Uterus (tissue), 4 donors: ENCODE measurements around the gene TASP1. TPM values are rescaled to one million over a fixed set of nuclear protein-coding genes. Genes with fewer than 3 reads are reported as not detected.

ENCODE experiments used
- DNase-seq, 2 donors: peaks; one replicate each; pipeline ENCODE4 v3.0.0-alpha.2; 2019 to 2020
- H3K27ac ChIP-seq, 2 donors: fragments of 200-600 bp; sonication (generic); 1 replicate in 1 of 2; 2 replicates in 1 of 2; pipeline ENCODE4 v1.5.1; 2016 to 2018
- H3K27me3 ChIP-seq, 2 donors: fragments of 200-600 bp; sonication (generic); one replicate each; pipeline ENCODE4 v1.5.1; 2018 to 2019; ENCODE audit warnings: control low read depth in 1 of 2
- H3K36me3 ChIP-seq, 2 donors: fragments of 200-600 bp; sonication (generic); one replicate each; pipeline ENCODE4 v1.5.1; 2019; ENCODE audit warnings: control low read depth in 1 of 2
- H3K4me1 ChIP-seq, 2 donors: fragments of 200-600 bp; sonication (generic); one replicate each; pipeline ENCODE4 v1.5.1; 2018 to 2019; ENCODE audit warnings: control low read depth in 1 of 2
- H3K4me3 ChIP-seq, 2 donors: fragments of 200-600 bp; sonication (generic); 1 replicate in 1 of 2; 2 replicates in 1 of 2; pipeline ENCODE4 v1.5.1; 2018 to 2019; ENCODE audit warnings: mild to moderate bottlenecking in 1 of 2
- H3K9me3 ChIP-seq, 2 donors: fragments of 200-600 bp; sonication (generic); one replicate each; pipeline ENCODE4 v1.5.1; 2019; ENCODE audit warnings: control low read depth in 1 of 2
- CTCF ChIP-seq, 4 experiments: fragments of 200-600 bp in 2 of 4; fragments of 450-650 bp in 2 of 4; sonication (generic) in 2 of 4; IDR thresholded peaks; one replicate each; pipeline ENCODE4 v1.5.1; 2016 to 2019; ENCODE audit warnings: antibody characterized with exemption in 4 of 4, mild to moderate bottlenecking in 2 of 4, moderate library complexity in 1 of 4
- POLR2A ChIP-seq, 2 donors: fragments of 450-650 bp; IDR thresholded peaks; one replicate each; pipeline ENCODE4 v1.6.1; 2016; ENCODE audit warnings: antibody characterized with exemption in 2 of 2, mild to moderate bottlenecking in 1 of 2, moderate library complexity in 1 of 2
- intact Hi-C: fragments of 100-400 bp; cut with DNase I; formaldehyde crosslinking; loops from one replicate; pipeline ENCODE4 v1.15.1; 2023; ENCODE audit warnings: low total_unique reads
- total RNA-seq, 4 donors: library from RNA; depleted of rRNA in 3 of 4; stranded (reverse); fragments of >200 nt in 3 of 4; gene quantifications; one replicate each; pipeline versions ENCODE4 v1.1.0 to v1.2.4, GENCODE V29; 2014 to 2023
- donor health status: DM: yes; HTN: yes; CAD: no.

TASP1 gene
- total RNA-seq, 4 donors from 2014 or later: 1.3 to 34.4 (median 24.4) TPM

- no peaks in the 10 kb centered on the region for H3K4me1 ChIP-seq
- no peak for DNase-seq
- H3K9me3 ChIP-seq: no peaks in the 10 kb centered on the region
- no peaks in the 10 kb centered on the region for H3K36me3 ChIP-seq
- intact Hi-C loops: no loop called here
- H3K27me3 ChIP-seq: no peaks in the 10 kb centered on the region
- TF ChIP-seq POLR2A (IDR thresholded peaks at IDR 0.05): no peak
- no peak for TF ChIP-seq CTCF (IDR thresholded peaks at IDR 0.05)
- H3K27ac ChIP-seq: no peak overlapping the region
- H3K4me3 ChIP-seq: no peak overlapping the region
These were observed 104.8 kb downstream of the TASP1 start for GRCh38 chr20:13533946-13534345.

GRCh38 chr20:13530146-13530545 lies 108.6 kb downstream of the TASP1 start:
- no peaks in the 10 kb centered on the region for H3K27me3 ChIP-seq
- no peak for DNase-seq
- TF ChIP-seq CTCF (IDR thresholded peaks at IDR 0.05): no peak
- no peak for TF ChIP-seq POLR2A (IDR thresholded peaks at IDR 0.05)
- no peak overlapping the region for H3K27ac ChIP-seq
- H3K4me3 ChIP-seq: no peak overlapping the region
- intact Hi-C loops: no loop called here
- H3K9me3 ChIP-seq: no peaks in the 10 kb centered on the region
- no peaks in the 10 kb centered on the region for H3K36me3 ChIP-seq
- H3K4me1 ChIP-seq: no peaks in the 10 kb centered on the region

- Histone ChIP-seq H3K27me3 (no peaks in the 10 kb centered on the region), H3K27ac (no peak overlapping the region), H3K36me3 (no peaks in the 10 kb centered on the region), H3K4me1 (no peaks in the 10 kb centered on the region), H3K9me3 (no peaks in the 10 kb centered on the region), H3K4me3 (no peak overlapping the region)
- intact Hi-C loops: no loop called here
- TF ChIP-seq CTCF (IDR thresholded peaks at IDR 0.05): no peak
- no peak for TF ChIP-seq POLR2A (IDR thresholded peaks at IDR 0.05)
- no peak for DNase-seq
These were observed 112.2 kb downstream of the TASP1 start for GRCh38 chr20:13526551-13526950.

GRCh38 chr20:13525225-13525940 lies 113.3 kb downstream of the TASP1 start:
- no peak for DNase-seq
- Histone ChIP-seq H3K36me3 (no peaks in the 10 kb centered on the region), H3K4me3 (no peak overlapping the region), H3K27ac (no peak overlapping the region), H3K4me1 (no peaks in the 10 kb centered on the region), H3K27me3 (no peaks in the 10 kb centered on the region), H3K9me3 (no peaks in the 10 kb centered on the region)
- TF ChIP-seq POLR2A (IDR thresholded peaks at IDR 0.05) (no peak), CTCF (IDR thresholded peaks at IDR 0.05) (no peak)
- intact Hi-C loops: no loop called here

- H3K4me1 ChIP-seq: no peaks in the 10 kb centered on the region
- H3K27ac ChIP-seq: no peak overlapping the region
- intact Hi-C loops: no loop called here
- H3K4me3 ChIP-seq: no peak overlapping the region
- no peak for TF ChIP-seq CTCF (IDR thresholded peaks at IDR 0.05)
- no peak for TF ChIP-seq POLR2A (IDR thresholded peaks at IDR 0.05)
- no peak for DNase-seq
- H3K9me3 ChIP-seq: no peaks in the 10 kb centered on the region
- H3K27me3 ChIP-seq: no peaks in the 10 kb centered on the region
- no peaks in the 10 kb centered on the region for H3K36me3 ChIP-seq
These were observed 114.4 kb downstream of the TASP1 start for GRCh38 chr20:13524339-13524738.
